OCI-M1 (cell line): Measurements from ENCODE around the gene PIK3IP1.
A peak's percentile ranks its signal among the peaks of the same experiment; 100 is the strongest.
"Not testable (repeated sequence)": the region's sequence is repeated elsewhere in the genome, so short reads cannot be mapped to it uniquely, and the experiment has no call there.

Source experiments
- DNase-seq: peaks from one replicate; lab custom pipeline; 2025; lab: John Stamatoyannopoulos, UW

PIK3IP1 gene

GRCh38 chr22:31248965-31249958 lies 43.0 kb downstream of the PIK3IP1 start:
- no peak for DNase-seq

- peak; percentile 31 for DNase-seq
Measured at GRCh38 chr22:31248138-31248745, 44.0 kb downstream of the PIK3IP1 start.

DNA sequence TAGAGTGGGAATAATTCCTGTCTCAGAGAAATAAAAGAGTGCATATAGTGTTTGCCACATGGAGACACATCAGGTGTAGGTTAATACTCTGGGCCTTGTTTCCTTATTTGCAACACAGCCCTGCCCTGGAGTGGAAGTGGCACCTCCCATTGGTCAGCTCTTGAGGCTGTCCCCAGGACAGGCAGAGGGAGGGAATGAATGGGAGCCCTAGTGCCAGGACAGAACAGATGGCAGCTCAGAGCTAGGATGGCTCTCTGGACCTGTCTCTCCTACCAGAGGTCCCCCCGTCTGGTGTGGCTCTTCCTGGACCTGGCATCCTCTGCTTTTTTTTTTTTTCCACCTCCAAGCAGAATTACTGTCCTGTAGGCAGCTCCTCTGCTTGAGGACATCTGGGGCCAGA lies 44.6 kb downstream of the PIK3IP1 start:
- no peak for DNase-seq

- no peak for DNase-seq
Measured at GRCh38 chr22:31246687-31247086, 45.6 kb downstream of the PIK3IP1 start.

DNA sequence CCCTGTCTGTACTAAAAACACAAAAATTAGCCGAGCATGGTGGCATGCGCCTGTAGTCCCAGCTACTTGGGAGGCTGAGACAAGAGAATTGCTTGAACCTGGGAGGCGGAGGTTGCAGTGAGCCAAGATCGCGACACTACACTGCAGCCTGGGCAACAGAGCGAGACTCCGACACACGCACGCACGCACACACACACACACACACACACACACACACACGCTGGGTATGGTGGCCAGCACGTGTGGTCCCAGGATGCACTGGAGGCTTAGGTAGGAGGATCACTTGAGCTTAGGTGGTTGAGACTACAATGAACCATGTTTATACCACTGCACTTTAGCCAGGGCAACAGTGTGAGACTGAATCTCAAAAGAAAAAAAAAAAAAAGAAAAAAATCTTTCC lies 46.3 kb downstream of the PIK3IP1 start:
- not testable (repeated sequence) for DNase-seq

- DNase-seq = no peak
Measured at GRCh38 chr22:31244943-31245451, 47.3 kb downstream of the PIK3IP1 start.

- no peak for DNase-seq
Measured at GRCh38 chr22:31244046-31244942, 48.0 kb downstream of the PIK3IP1 start.

- DNase-seq = no peak
Measured at GRCh38 chr22:31243339-31244045, 48.8 kb downstream of the PIK3IP1 start.

- DNase-seq = no peak
Measured at GRCh38 chr22:31241936-31242335, 50.4 kb downstream of the PIK3IP1 start.

DNA sequence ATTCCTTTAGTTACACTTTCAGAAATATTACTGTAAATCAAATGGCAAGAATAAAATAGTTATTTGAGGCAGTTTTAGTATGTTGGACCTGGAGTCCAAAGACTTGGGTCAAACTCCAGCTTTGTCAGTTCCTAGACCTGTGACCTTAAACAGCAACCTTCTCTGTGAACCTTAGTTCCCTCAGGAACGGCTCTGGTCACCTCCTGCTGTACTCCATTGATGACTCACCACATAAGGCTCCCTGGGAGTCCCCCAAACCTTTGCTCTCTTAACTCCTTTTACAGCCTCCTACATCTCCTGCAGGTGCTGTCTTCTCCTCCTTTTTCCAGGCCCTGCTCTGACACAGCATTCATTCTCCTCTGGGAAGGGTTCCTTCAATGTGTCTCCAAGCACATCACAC lies 51.1 kb downstream of the PIK3IP1 start:
- DNase-seq = no peak

GRCh38 chr22:31239771-31240370 lies 52.4 kb downstream of the PIK3IP1 start:
- DNase-seq = no peak

DNA sequence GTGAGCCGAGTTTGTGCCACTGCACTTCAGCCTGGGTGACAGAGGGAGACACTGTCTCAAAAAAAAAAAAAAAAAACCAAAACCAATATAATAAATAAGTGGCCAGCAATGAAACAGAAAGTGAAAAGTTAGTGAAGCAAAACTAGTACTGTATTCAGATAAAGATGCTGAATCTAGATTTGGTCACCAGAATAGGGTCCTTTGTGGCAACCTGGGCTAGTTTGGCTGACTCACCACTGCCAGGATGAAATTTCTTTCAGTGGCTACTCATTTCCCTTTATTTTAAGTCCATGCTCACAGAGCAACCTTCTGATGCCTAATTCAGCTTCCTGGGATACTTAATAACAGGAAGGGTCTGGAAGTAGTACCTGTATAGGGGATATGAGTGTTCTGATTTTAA lies 54.2 kb downstream of the PIK3IP1 start:
- DNase-seq = peak; percentile 16

- DNase-seq = not testable (repeated sequence)
Measured at GRCh38 chr22:31236044-31236443, 56.2 kb downstream of the PIK3IP1 start.

DNA sequence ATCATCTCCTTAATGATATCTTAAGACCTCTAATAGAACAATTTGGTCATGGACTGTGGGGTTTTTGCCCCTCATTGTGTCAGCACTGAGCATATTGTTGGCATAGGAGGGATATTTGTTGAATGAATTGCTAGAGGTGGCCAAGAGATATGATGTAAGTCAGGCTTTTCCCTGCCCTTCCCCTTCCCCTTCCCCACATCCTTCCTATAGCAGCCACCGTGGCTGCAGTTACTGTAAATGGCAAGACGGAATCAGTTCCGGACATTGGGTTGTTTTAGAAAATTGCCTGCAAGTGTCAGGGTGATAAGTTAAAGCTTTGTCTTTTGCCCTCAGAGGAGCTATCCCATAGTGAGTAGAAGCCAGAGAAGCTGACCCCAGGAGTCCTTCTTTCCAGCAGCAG lies 57.2 kb downstream of the PIK3IP1 start:
- no peak for DNase-seq

DNA sequence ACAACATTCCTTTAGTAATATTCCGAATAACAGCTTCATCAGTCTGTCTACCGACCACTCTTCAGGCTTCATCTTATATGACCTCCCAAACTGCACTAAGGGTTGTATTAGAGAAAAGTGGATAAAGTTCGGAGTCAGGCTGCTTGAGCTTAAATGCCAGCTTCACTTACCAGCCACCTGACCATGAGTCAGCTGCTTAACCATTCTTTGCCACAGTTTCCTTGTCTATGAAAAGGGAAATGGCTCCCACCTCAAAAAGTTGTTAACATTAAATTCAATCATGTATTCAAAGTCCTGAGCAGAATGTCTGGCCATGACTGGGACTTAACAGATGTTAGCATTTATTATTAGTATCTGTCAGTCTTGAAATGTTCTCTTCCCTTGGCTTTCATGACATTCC lies 59.3 kb downstream of the PIK3IP1 start:
- no peak for DNase-seq
